Ishikawa (cell line): ENCODE data around the gene PPP1R12A.

ENCODE experiments used
- CEBPB ChIP-seq: IDR thresholded peaks from 2 replicates; pipeline ENCODE4 v1.6.1; 2012
- CREB1 ChIP-seq: IDR thresholded peaks from 2 replicates; pipeline ENCODE4 v1.6.1; 2012; ENCODE audit warnings: low read depth
- EGR1 ChIP-seq: IDR thresholded peaks from 2 replicates; pipeline ENCODE4 v1.6.1; 2012
- EP300 ChIP-seq: IDR thresholded peaks from 2 replicates; pipeline ENCODE4 v1.6.1; 2012; ENCODE audit warnings: borderline replicate concordance
- FOXM1 ChIP-seq: IDR thresholded peaks from 2 replicates; pipeline ENCODE4 v1.6.1; 2012; ENCODE audit warnings: low read depth, borderline replicate concordance
- NFIC ChIP-seq: IDR thresholded peaks from 2 replicates; pipeline ENCODE4 v1.6.1; 2012
- RAD21 ChIP-seq: IDR thresholded peaks from 2 replicates; pipeline ENCODE4 v1.6.1; 2012; ENCODE audit warnings: low read depth
- TAF1 ChIP-seq: IDR thresholded peaks from 2 replicates; pipeline ENCODE4 v1.6.1; 2012; ENCODE audit warnings: low read depth, mild to moderate bottlenecking
- TCF12 ChIP-seq: IDR thresholded peaks from 2 replicates; pipeline ENCODE4 v1.6.1; 2012; ENCODE audit warnings: low read depth
- TEAD4 ChIP-seq: IDR thresholded peaks from 2 replicates; pipeline ENCODE4 v1.6.1; 2012
- YY1 ChIP-seq: IDR thresholded peaks from 2 replicates; pipeline ENCODE4 v1.6.1; 2012; ENCODE audit warnings: low read depth
- ZBTB7A ChIP-seq: IDR thresholded peaks from 2 replicates; pipeline ENCODE4 v1.6.1; 2012; ENCODE audit warnings: low read depth
- TF ChIP-seq, protein P1 (sequence below): IDR thresholded peaks from 2 replicates; pipeline ENCODE4 v1.6.1; 2012; ENCODE audit warnings: low read depth, mild to moderate bottlenecking
- TF ChIP-seq, protein P2 (sequence below): IDR thresholded peaks from 2 replicates; pipeline ENCODE4 v1.6.1; 2012
- TF ChIP-seq, protein P3 (sequence below): IDR thresholded peaks from 2 replicates; pipeline ENCODE4 v1.6.1; 2012

The PPP1R12A gene

DNA sequence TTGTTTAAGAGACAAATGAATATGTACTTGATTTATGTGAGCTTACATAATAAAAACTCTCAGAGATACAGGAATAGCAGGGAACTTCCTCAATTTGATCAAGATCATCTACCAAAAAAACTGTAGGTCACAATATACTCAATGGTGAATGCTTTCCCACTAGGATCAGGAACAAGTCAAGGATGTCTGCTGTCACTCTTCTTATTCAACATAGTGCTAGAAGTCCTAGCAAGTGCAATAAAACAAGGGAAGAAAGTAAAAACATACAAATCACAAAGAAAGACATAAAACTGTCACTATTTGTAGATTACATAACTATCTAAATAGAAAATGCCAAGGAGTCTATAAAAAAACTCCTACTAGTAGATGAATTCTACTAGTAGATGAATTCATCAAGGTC is 202.3 kb downstream of the PPP1R12A start:
- TF ChIP-seq TAF1 (no peak), TCF12 (no peak), CREB1 (no peak), CEBPB (no peak), RAD21 (no peak), TEAD4 (no peak), ZBTB7A (no peak), NFIC (no peak), YY1 (no peak), EP300 (no peak)

DNA sequence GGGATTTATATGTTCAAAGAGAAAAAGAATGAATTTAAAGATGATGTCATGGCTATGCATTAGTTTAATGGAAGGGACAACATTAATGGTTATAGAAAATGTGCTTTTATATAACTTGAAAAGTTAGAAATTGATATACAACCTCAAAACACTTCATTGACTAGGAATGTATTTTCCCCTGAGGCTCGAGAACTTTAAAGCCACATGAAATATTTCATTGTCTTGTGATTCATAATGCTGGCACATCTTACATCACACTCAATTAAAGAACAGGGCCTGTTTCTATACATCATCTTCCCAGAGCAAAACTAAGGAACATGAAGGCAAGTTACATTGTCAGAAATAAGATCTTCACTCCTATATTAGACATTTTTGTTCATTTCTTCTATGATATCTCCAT is 208.9 kb downstream of the PPP1R12A start:
- no peak for TF ChIP-seq EP300
- no peak for TF ChIP-seq NFIC
- TF ChIP-seq CREB1, result no peak
- no peak for TF ChIP-seq CEBPB
- TF ChIP-seq EGR1, result no peak
- TF ChIP-seq YY1, result no peak
- TF ChIP-seq TCF12, result no peak
- TF ChIP-seq TAF1, result no peak
- no peak for TF ChIP-seq TEAD4
- TF ChIP-seq RAD21, result no peak
- TF ChIP-seq, protein P1, sequence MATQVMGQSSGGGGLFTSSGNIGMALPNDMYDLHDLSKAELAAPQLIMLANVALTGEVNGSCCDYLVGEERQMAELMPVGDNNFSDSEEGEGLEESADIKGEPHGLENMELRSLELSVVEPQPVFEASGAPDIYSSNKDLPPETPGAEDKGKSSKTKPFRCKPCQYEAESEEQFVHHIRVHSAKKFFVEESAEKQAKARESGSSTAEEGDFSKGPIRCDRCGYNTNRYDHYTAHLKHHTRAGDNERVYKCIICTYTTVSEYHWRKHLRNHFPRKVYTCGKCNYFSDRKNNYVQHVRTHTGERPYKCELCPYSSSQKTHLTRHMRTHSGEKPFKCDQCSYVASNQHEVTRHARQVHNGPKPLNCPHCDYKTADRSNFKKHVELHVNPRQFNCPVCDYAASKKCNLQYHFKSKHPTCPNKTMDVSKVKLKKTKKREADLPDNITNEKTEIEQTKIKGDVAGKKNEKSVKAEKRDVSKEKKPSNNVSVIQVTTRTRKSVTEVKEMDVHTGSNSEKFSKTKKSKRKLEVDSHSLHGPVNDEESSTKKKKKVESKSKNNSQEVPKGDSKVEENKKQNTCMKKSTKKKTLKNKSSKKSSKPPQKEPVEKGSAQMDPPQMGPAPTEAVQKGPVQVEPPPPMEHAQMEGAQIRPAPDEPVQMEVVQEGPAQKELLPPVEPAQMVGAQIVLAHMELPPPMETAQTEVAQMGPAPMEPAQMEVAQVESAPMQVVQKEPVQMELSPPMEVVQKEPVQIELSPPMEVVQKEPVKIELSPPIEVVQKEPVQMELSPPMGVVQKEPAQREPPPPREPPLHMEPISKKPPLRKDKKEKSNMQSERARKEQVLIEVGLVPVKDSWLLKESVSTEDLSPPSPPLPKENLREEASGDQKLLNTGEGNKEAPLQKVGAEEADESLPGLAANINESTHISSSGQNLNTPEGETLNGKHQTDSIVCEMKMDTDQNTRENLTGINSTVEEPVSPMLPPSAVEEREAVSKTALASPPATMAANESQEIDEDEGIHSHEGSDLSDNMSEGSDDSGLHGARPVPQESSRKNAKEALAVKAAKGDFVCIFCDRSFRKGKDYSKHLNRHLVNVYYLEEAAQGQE, result no peak
- TF ChIP-seq, protein P2, sequence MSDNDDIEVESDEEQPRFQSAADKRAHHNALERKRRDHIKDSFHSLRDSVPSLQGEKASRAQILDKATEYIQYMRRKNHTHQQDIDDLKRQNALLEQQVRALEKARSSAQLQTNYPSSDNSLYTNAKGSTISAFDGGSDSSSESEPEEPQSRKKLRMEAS, result no peak
- no peak for TF ChIP-seq ZBTB7A
- TF ChIP-seq, protein P3, sequence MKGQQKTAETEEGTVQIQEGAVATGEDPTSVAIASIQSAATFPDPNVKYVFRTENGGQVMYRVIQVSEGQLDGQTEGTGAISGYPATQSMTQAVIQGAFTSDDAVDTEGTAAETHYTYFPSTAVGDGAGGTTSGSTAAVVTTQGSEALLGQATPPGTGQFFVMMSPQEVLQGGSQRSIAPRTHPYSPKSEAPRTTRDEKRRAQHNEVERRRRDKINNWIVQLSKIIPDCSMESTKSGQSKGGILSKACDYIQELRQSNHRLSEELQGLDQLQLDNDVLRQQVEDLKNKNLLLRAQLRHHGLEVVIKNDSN, result no peak
- no peak for TF ChIP-seq FOXM1
